HL-60 (cell line): ENCODE measurements around the gene CD37.
"Not testable (repeated sequence)": the region's sequence is repeated elsewhere in the genome, so short reads cannot be mapped to it uniquely, and the experiment has no call there.

Experiments
- CTCF ChIP-seq: IDR thresholded peaks from one replicate; pipeline ENCODE4 v1.5.1; 2011; ENCODE audit warnings: low read length, control low read depth, inconsistent platforms; ENCODE audit not compliant: insufficient read depth
- GABPA ChIP-seq: IDR thresholded peaks from 2 replicates; pipeline ENCODE4 v1.6.1; 2012; ENCODE audit warnings: low read depth
- POLR2AphosphoS5 ChIP-seq: IDR thresholded peaks from 2 replicates; pipeline ENCODE4 v1.6.1; 2012; ENCODE audit warnings: low read depth
- SPI1 ChIP-seq: IDR thresholded peaks from 2 replicates; pipeline ENCODE4 v1.6.1; 2012; ENCODE audit warnings: low read depth, mild to moderate bottlenecking, borderline replicate concordance

GRCh38 chr19:49373174-49373573 lies 38.0 kb downstream of the CD37 start:
- TF ChIP-seq CTCF, GABPA, POLR2AphosphoS5, SPI1: not testable (repeated sequence)
